HepG2 (cell line): ENCODE data around the gene PDHA2. TPM values are rescaled to one million over a fixed set of nuclear protein-coding genes. Genes with fewer than 3 reads are reported as not detected.

Experiments used
- ATAC-seq: fragments of 200-7000 bp; cut with Tn5 transposase; 3 replicates; pipeline ENCODE4 v1.9.1; 2020; ENCODE audit warnings: mild to moderate bottlenecking, moderate library complexity
- BruUV-seq: library from RNA; stranded (reverse); fragments of 400-500 nt; replicated peaks from 2 replicates; lab custom pipeline; 2021; lab: Mats Ljungman, UMichigan
- CTCF ChIA-PET: fragments of 300-600 bp; formaldehyde crosslinking; extraction: SDS; loops from one replicate; lab custom pipeline; 2021; ENCODE audit warnings: low total read pairs, inconsistent platforms, low intra/inter-chr PET ratio; lab: Yijun Ruan, JAX
- POLR2A ChIA-PET: fragments of 350-600 bp; sonication (Branson Sonifier 250); formaldehyde crosslinking; loops from one replicate; lab custom pipeline; 2020; ENCODE audit warnings: antibody characterized with exemption, inconsistent platforms; lab: Yijun Ruan, JAX
- DNase-seq: peaks from one replicate; pipeline ENCODE4 v3.0.0-alpha.2; 2015; ENCODE audit warnings: low spot score
- FAIRE-seq: peaks from 3 replicates; lab custom pipeline; 2011; peaks lifted over from hg19 to GRCh38; lab: Jason Lieb, UNC
- H2AFZ ChIP-seq: one replicate; pipeline ENCODE4 v1.6.1; 2011; ENCODE audit warnings: low read length, inconsistent platforms
- H3K27ac ChIP-seq: fragments of 300-600 bp; 3 replicates; pipeline ENCODE4 v1.8.0; 2011; ENCODE audit warnings: mixed run types, mild to moderate bottlenecking, mixed read lengths, low read length, inconsistent platforms; ENCODE audit not compliant: insufficient read depth; ENCODE audit errors: extremely low read length
- H3K27me3 ChIP-seq, 2 experiments: fragments of 200-600 bp in 1 of 2; 2 replicates in 1 of 2; 3 replicates in 1 of 2; pipeline versions ENCODE4 v1.6.0 to v1.8.0; 2011; ENCODE audit warnings: low read length in 2 of 2, mild to moderate bottlenecking in 2 of 2, moderate library complexity in 2 of 2, inconsistent platforms in 1 of 2; ENCODE audit not compliant: insufficient read depth in 2 of 2, control insufficient read depth in 1 of 2
- H3K36me3 ChIP-seq, 2 experiments: fragments of 200-600 bp in 1 of 2; replicated peaks in 1 of 2; 2 replicates in 1 of 2; 3 replicates in 1 of 2; pipeline versions ENCODE4 v1.5.1 to v1.8.0; 2011; ENCODE audit warnings: low read length in 2 of 2, inconsistent platforms in 1 of 2; ENCODE audit not compliant: insufficient read depth in 2 of 2, control insufficient read depth in 1 of 2
- H3K4me1 ChIP-seq: 2 replicates; pipeline ENCODE4 v1.5.1; 2012; ENCODE audit warnings: low read length, inconsistent platforms; ENCODE audit not compliant: insufficient read depth
- H3K4me2 ChIP-seq: 2 replicates; pipeline ENCODE4 v1.6.0; 2011; ENCODE audit warnings: low read depth, low read length, inconsistent platforms
- H3K4me3 ChIP-seq, 3 experiments: fragments of 200-600 bp in 1 of 3; sonication (generic), shearing (Covaris generic) in 1 of 3; replicated peaks in 1 of 3; 2 replicates each; pipeline ENCODE4 v1.5.1; 2011 to 2016; ENCODE audit warnings: low read length in 3 of 3, inconsistent platforms in 2 of 3, low read depth in 2 of 3, mild to moderate bottlenecking in 2 of 3, control low read depth in 1 of 3, mixed read lengths in 1 of 3; ENCODE audit not compliant: insufficient read depth in 1 of 3
- H3K79me2 ChIP-seq: one replicate; pipeline ENCODE4 v1.6.1; 2011; ENCODE audit warnings: low read length, inconsistent platforms; ENCODE audit not compliant: insufficient read depth
- H3K9ac ChIP-seq: 2 replicates; pipeline ENCODE4 v1.6.0; 2011; ENCODE audit warnings: mild to moderate bottlenecking, low read depth, low read length, inconsistent platforms; ENCODE audit not compliant: insufficient read depth
- H3K9me3 ChIP-seq: 2 replicates; pipeline ENCODE4 v1.5.1; 2012; ENCODE audit warnings: mild to moderate bottlenecking, low read length
- H4K20me1 ChIP-seq: 2 replicates; pipeline ENCODE4 v1.6.0; 2011; ENCODE audit warnings: inconsistent platforms, mild to moderate bottlenecking, low read length, moderate library complexity; ENCODE audit not compliant: insufficient read depth
- FLYWCH1 ChIP-seq: sonication (generic); formaldehyde crosslinking; IDR thresholded peaks from 2 replicates; pipeline ENCODE4 v1.8.1; 2023; ENCODE audit warnings: mild to moderate bottlenecking, missing genetic modification reagents
- GATAD2A ChIP-seq: IDR thresholded peaks from 2 replicates; pipeline ENCODE4 v1.6.1; 2016
- KDM3A ChIP-seq: IDR thresholded peaks from 2 replicates; pipeline ENCODE4 v1.6.1; 2018; ENCODE audit warnings: low read depth, missing compliant biosample characterization
- TOE1 ChIP-seq: sonication (generic); formaldehyde crosslinking; IDR thresholded peaks from 2 replicates; pipeline ENCODE4 v1.4.0; 2020; ENCODE audit warnings: mild to moderate bottlenecking, missing genetic modification reagents
- ZBTB21 ChIP-seq: sonication (generic); formaldehyde crosslinking; IDR thresholded peaks from 2 replicates; pipeline ENCODE4 v1.4.0; 2020; ENCODE audit warnings: missing genetic modification reagents
- ZIK1 ChIP-seq: sonication (generic); formaldehyde crosslinking; IDR thresholded peaks from 2 replicates; pipeline ENCODE4 v1.5.0; 2020; ENCODE audit warnings: mild to moderate bottlenecking, low read depth, missing genetic modification reagents, borderline replicate concordance
- ZNF18 ChIP-seq: sonication (generic); formaldehyde crosslinking; IDR thresholded peaks from 2 replicates; pipeline ENCODE4 v1.8.0; 2022; ENCODE audit warnings: mild to moderate bottlenecking, missing genetic modification reagents; ENCODE audit not compliant: insufficient replicate concordance
- ZNF354B ChIP-seq: sonication (generic); formaldehyde crosslinking; IDR thresholded peaks from 2 replicates; pipeline ENCODE4 v1.8.0; 2022; ENCODE audit warnings: mild to moderate bottlenecking, missing genetic modification reagents
- WGBS: methylation state at CpG from one replicate; pipeline ENCODE4 v1.1.6; 2017; ENCODE audit warnings: low lambda C conversion rate; 5-methylcytosine and 5-hydroxymethylcytosine counted together
- in situ Hi-C: cut with HindIII; loops from 2 replicates; pipeline ENCODE4 v1.10.0; 2017; ENCODE audit warnings: low pct_unique_long_range_greater_than_20kb; ENCODE audit not compliant: extremely low pct_ligation_motif_present
- intact Hi-C: fragments of 100-400 bp; cut with micrococcal nuclease; formaldehyde crosslinking; loops from one replicate; pipeline ENCODE4 v1.10.0; 2022; ENCODE audit not compliant: unreplicated experiment
- polyA plus RNA-seq, 8 experiments: library from polyadenylated mRNA; depleted of rRNA in 3 of 8; stranded (reverse) in 7 of 8; unstranded in 1 of 8; fragments of >200 nt; fragmentation: Illumina TruSeq in 4 of 8; extraction: Trizol in 4 of 8; gene quantifications; 2 replicates each; pipeline versions ENCODE4 v1.2.1 to v1.2.3, GENCODE V29; 2011 to 2016; ENCODE audit warnings: low read depth in 4 of 8, missing spikeins in 1 of 8, mixed read lengths in 1 of 8; ENCODE audit not compliant: insufficient read depth in 1 of 8
- total RNA-seq, 5 experiments: library from RNA; depleted of rRNA; stranded (reverse); fragments of >200 nt; fragmentation: Illumina TruSeq; extraction: Trizol; gene quantifications; 2 replicates each; pipeline ENCODE4 v1.2.3, GENCODE V29; 2016; ENCODE audit warnings: low read depth in 1 of 5
- TF ChIP-seq, protein P1 (sequence below): sonication (generic); formaldehyde crosslinking; conservative IDR thresholded peaks from 2 replicates; pipeline ENCODE4 v1.8.0; 2022; ENCODE audit warnings: mild to moderate bottlenecking, moderate library complexity, missing genetic modification reagents
- TF ChIP-seq, protein P2 (sequence below): sonication (generic); formaldehyde crosslinking; conservative IDR thresholded peaks from 2 replicates; pipeline ENCODE4 v1.5.0; 2020; ENCODE audit warnings: missing genetic modification reagents
- TF ChIP-seq, protein P3 (sequence below): sonication (generic); formaldehyde crosslinking; IDR thresholded peaks from 2 replicates; pipeline ENCODE4 v1.5.0; 2020; ENCODE audit warnings: missing genetic modification reagents

The PDHA2 gene
- total and polyA plus RNA-seq, 2 of the 13 experiments (the other 11 are each of a cell fraction or from before 2014, with no cell fraction given) = not detected

DNA sequence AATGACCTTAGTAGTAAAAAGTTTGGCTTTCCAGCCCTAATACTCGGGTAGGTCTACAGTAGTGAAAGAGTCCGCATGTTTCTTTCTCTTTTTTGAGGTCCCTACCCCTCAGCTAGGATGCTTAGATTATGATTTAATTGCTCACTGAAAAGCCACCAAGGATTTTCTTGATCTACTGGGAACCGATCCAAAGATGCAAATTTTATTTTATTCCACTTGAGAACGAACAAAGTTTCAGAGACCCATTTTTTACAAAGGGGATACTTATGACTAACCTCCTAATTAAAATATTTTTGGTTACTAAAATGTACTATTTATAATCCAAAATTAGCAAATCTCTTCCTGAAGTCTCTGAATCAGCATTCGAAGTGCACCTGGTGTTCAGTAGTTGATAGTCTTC lies 14.3 kb upstream of the PDHA2 start:
- CTCF ChIA-PET = no interaction called here
- Histone ChIP-seq H3K4me2 (no peak overlapping the region), H3K9ac (no peak overlapping the region), H3K4me3 (no peak overlapping the region), H4K20me1 (no peaks in the 10 kb centered on the region), H3K27me3 (no peaks in the 10 kb centered on the region), H3K9me3 (peaks cover 37% of the 10 kb centered on the region), H3K36me3 (no peaks in the 10 kb centered on the region), H3K4me1 (no peaks in the 10 kb centered on the region), H3K27ac (no peak overlapping the region), H3K79me2 (no peaks in the 10 kb centered on the region), H2AFZ (no peak overlapping the region)
- no TSS peak for BruUV-seq
- no peak for DNase-seq
- no peak for FAIRE-seq
- in situ Hi-C loops = no loop called here
- intact Hi-C loops = no loop called here
- WGBS = 4% methylated on average over 5 of the region's 5 CpGs
- ATAC-seq = no peak
- no peak for TF ChIP-seq GATAD2A (CRISPR knock-in tag)
- TF ChIP-seq, protein P1, sequence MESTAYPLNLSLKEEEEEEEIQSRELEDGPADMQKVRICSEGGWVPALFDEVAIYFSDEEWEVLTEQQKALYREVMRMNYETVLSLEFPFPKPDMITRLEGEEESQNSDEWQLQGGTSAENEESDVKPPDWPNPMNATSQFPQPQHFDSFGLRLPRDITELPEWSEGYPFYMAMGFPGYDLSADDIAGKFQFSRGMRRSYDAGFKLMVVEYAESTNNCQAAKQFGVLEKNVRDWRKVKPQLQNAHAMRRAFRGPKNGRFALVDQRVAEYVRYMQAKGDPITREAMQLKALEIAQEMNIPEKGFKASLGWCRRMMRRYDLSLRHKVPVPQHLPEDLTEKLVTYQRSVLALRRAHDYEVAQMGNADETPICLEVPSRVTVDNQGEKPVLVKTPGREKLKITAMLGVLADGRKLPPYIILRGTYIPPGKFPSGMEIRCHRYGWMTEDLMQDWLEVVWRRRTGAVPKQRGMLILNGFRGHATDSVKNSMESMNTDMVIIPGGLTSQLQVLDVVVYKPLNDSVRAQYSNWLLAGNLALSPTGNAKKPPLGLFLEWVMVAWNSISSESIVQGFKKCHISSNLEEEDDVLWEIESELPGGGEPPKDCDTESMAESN (CRISPR knock-in tag) = no peak
- TF ChIP-seq, protein P2, sequence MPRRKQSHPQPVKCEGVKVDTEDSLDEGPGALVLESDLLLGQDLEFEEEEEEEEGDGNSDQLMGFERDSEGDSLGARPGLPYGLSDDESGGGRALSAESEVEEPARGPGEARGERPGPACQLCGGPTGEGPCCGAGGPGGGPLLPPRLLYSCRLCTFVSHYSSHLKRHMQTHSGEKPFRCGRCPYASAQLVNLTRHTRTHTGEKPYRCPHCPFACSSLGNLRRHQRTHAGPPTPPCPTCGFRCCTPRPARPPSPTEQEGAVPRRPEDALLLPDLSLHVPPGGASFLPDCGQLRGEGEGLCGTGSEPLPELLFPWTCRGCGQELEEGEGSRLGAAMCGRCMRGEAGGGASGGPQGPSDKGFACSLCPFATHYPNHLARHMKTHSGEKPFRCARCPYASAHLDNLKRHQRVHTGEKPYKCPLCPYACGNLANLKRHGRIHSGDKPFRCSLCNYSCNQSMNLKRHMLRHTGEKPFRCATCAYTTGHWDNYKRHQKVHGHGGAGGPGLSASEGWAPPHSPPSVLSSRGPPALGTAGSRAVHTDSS (CRISPR knock-in tag) = no peak
- no peak for TF ChIP-seq TOE1 (CRISPR knock-in tag)
- no peak for TF ChIP-seq ZNF354B (CRISPR knock-in tag)
- no peak for TF ChIP-seq KDM3A (CRISPR knock-in tag)
- TF ChIP-seq FLYWCH1 (CRISPR knock-in tag) = no peak
- TF ChIP-seq, protein P3, sequence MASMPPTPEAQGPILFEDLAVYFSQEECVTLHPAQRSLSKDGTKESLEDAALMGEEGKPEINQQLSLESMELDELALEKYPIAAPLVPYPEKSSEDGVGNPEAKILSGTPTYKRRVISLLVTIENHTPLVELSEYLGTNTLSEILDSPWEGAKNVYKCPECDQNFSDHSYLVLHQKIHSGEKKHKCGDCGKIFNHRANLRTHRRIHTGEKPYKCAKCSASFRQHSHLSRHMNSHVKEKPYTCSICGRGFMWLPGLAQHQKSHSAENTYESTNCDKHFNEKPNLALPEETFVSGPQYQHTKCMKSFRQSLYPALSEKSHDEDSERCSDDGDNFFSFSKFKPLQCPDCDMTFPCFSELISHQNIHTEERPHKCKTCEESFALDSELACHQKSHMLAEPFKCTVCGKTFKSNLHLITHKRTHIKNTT = no peak
- TF ChIP-seq ZBTB21 = no peak
- no peak for TF ChIP-seq ZIK1 (CRISPR knock-in tag)
- no peak for TF ChIP-seq ZNF18
- POLR2A ChIA-PET = no interaction called here
